Endometrial microvascular endothelial cells (primary cell): ENCODE measurements around the gene CALD1. TPM values are rescaled to one million over a fixed set of nuclear protein-coding genes. Genes with fewer than 3 reads are reported as not detected.

Experiments used
- in situ Hi-C: cut with HindIII; loops from 2 replicates; pipeline ENCODE4 v1.10.0; 2017; ENCODE audit warnings: low sequenced_read_pairs, low pct_unique_long_range_greater_than_20kb; ENCODE audit errors: inconsistent ontology term
- total RNA-seq: library from RNA; depleted of rRNA; stranded (reverse); fragments of >200 nt; gene quantifications from one replicate; pipeline ENCODE4 v1.2.3, GENCODE V29; 2015; ENCODE audit errors: inconsistent ontology term

Gene CALD1
- total RNA-seq, 1 donor from 2014 or later = 146 TPM

- in situ Hi-C loops = no loop called here
Observed at GRCh38 chr7:134900166-134900982, 120.9 kb downstream of the CALD1 start.

DNA sequence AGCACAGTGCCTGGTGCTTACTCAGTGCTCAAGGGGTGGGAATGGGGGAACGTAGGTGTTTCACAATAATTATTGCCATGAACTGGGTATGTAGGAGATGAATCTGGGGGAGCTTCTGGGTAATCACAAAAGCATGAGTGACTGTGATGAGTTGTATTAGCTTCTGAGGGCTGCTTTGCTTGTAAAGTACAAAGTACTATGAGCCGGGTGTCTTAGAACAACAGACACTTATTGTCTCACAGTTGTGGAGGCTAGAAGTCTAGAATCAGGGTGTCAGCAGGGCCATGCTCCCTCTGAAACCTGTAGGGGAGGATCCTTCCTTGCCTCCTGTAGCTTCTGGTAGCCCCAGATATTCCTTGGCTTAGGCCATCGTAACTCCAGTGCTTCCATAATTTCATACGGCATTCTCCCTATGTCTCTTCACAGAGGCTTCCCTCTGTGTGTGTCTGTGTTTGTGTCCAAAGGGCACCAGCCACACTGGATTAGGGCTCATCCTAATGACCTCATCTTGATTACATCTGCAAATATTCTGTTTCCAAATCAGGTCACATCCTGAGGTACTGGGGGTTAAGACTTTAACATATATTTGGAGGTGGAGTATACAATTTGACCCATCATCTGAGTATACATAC is 122.1 kb downstream of the CALD1 start:
- in situ Hi-C loops = no loop called here

GRCh38 chr7:134902058-134902457 is 122.6 kb downstream of the CALD1 start:
- in situ Hi-C loops = no loop called here

GRCh38 chr7:134903073-134903790 is 123.8 kb downstream of the CALD1 start:
- in situ Hi-C loops = no loop called here

GRCh38 chr7:134905375-134905774 is 125.9 kb downstream of the CALD1 start:
- in situ Hi-C loops = no loop called here

DNA sequence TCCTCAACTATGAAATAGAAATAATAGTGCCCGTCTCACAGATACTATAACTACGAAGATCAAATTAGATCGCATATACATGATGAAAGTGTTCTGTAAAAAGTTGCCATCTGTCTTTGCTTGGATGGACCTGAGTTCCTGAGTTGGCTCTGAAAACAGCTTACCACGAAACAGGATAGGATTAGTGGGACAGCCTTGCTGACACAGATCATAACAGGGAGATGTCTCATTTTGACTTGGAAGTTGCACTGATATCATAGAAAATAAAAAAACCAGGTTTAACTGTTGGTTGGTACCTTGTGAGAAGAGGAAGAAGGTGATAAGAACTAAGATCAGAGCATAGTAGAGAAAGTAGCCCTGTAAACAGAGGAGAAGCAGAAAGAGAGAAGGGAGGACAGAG is 127.6 kb downstream of the CALD1 start:
- in situ Hi-C loops = no loop called here

GRCh38 chr7:134907639-134908038 is 128.2 kb downstream of the CALD1 start:
- in situ Hi-C loops = no loop called here

DNA sequence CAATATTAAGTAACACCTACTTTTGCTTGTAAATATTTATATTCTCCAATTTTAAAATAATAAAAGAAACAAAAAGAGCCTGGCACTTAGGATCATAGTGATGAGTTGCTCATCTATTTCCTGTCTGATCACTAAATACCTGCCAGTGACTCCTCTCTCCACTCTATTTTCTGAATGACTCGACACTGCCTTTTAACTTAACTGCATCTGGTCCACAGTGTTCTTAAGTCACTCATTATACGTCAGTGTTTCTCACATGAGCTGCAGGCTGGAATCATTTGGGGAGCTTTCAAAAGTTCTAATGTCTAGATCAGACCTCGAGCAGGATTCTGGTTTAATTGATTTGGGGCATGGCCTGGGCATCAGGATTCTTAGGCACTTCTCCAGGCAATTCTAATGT is 128.9 kb downstream of the CALD1 start:
- in situ Hi-C loops = no loop called here

GRCh38 chr7:134910214-134910890 is 130.9 kb downstream of the CALD1 start:
- in situ Hi-C loops = no loop called here

GRCh38 chr7:134910968-134911367 is 131.5 kb downstream of the CALD1 start:
- in situ Hi-C loops = no loop called here

DNA sequence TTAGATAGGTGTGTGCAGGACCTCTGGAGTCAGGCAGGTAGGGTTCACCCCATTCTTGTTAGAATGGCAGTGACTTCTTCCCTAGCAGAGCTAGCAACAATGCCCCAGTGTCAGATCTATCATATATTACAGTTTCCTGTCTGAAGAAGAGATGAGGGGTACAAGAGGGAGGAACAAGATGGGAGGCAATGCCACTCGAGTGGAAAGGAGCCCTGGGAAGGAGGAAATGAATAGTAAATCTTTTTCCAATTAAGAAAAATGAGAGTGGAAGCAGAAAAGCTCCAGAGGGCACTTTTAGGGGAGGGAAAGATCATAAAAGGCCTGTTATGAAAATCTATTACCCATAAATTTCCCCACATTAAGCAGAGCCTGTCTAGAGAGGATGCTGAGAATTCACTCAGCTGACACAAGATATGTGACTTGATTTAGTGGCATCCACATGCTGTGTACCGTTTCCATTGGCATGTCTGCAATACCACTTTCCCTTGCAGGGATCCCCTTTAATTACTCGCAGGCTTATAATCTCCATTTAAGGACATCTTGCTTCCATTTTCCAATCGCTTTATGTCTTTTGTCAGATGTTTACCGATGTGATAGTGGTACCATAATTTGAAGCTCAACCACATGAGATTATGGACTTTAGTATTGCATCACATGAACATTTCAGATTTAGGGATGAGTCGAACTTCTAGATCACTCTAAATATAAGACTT is 136.9 kb downstream of the CALD1 start:
- in situ Hi-C loops = no loop called here

GRCh38 chr7:134919240-134919641 is 139.8 kb downstream of the CALD1 start:
- in situ Hi-C loops = no loop called here

- in situ Hi-C loops = no loop called here
Observed at GRCh38 chr7:134920026-134920753, 140.8 kb downstream of the CALD1 start.

DNA sequence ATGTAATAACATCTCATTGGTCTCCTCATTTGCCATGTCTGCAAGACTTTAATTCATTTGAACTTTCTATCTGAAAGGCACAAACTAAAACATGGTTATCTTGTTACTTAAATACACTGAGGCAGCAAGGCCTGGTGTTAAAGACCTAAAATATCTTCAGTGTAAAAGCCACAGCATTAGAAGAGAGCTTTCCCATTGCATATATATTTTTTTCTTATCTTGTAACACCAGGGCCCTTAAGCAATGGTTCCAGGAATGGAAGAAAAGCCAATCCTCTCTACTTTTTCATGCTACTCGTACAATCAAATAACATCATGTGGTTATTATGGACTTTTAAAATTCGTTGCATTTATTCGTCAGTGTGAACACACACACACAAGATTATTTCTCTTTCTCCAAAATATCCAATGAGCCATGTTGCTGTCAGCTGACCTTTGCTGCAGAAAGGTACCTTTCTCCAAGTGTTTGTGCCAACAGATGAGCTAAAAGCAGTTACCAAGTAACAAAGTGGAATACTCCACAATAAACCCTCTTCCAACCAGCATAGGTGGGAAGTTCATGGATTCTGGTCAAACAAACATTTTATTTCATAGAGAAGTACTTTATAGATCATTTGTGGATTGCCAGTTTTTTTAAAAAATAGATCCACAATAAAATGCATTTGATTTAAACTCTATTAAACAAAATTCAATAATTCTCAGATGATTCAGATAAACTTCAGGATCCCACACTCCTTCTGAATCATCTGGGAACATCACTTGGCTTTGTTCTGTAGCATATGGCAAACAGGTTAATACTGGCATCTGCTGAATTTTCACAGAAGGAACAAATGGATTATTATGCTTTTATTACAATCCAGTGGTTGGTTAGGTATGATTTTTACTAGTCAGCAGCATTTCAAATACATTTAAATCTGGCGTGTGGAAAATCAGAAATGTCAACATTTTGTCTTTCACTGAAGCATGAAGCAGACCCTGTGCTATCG is 143.6 kb downstream of the CALD1 start:
- in situ Hi-C loops = no loop called here

DNA sequence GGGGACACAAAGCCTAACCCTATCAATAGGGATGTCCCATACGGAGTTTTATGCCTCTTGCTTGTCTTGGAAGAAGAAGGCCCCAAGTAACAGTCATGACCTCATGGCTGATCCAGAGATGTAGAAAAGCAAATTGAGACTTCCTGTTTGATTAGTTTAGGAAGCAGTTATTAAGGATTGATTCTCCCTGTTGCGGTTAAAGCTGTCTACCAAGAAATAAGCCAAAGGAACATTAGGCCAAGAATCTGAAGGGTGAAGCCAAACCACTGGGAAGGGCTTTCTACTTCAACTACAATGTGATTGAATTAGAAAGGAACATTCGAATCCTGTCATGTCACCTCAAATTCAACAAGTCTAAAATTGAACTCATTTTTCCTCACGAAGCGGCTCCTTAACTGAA is 146.3 kb downstream of the CALD1 start:
- in situ Hi-C loops = no loop called here

DNA sequence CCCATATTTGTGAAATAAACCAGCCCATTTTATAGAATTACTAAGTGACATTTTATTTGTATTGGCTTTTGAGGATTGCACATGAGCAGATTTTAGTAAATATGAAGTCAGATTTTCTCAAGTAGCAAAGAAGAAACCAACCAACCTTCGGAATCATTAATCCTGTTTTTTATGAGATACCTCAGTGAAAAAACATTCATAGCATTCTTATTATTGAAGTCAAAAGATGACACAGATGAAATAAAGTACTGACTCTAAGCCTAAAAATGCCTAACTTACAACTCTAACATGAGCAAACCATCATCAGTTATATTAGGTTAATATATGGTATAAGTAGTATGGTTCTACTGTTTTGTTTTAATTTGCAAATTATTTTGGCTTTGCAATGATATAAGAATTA is 147.0 kb downstream of the CALD1 start:
- in situ Hi-C loops = no loop called here

DNA sequence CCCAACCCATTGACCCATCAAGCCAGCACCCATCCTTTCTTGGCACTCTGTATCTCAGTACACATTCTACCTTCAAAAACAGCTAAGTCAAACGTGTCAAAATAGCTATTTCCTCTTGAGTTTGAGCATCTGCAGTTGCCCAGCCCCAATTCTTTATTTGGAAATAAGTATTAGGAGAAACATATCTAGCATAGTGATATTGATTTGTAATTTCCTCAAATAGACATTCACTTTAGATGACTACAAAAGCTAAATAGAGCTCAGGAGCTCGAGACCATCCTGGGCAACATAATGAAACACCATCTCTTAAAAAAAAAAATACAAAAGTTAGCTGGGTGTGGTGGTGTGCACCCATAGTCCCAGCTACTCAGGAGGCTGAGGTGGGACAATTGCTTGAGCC is 147.6 kb downstream of the CALD1 start:
- in situ Hi-C loops = no loop called here
